Amygdala (tissue), 56 donors: ENCODE data around the gene STAG1.

Experiments
- DNase-seq, 56 donors: peaks; one replicate each; lab custom pipeline; 2025; lab: John Stamatoyannopoulos, UW

STAG1 gene

DNA sequence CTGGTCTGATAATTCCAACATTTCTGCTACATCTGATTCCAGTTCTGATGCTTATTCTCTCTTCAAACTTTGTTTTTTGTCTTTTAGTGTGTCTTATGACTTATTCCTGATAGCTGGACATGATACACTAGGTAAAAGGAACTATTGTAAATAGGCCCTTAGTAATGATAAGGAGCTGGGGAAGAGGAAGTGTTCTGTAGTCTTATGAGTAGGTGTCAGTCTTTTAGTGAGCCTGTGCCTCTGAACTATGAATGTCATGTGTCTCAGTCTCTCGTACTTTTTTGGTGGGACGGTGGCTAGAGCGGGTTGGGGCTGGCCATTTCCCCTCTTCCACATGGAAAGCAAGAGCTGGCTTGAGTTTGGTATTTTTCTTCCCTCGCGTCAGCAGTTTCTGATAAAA is 460.9 kb downstream of the STAG1 start:
- DNase-seq, result no peak
